ENCODE data around the gene LRRC75A.

The LRRC75A gene

DNA sequence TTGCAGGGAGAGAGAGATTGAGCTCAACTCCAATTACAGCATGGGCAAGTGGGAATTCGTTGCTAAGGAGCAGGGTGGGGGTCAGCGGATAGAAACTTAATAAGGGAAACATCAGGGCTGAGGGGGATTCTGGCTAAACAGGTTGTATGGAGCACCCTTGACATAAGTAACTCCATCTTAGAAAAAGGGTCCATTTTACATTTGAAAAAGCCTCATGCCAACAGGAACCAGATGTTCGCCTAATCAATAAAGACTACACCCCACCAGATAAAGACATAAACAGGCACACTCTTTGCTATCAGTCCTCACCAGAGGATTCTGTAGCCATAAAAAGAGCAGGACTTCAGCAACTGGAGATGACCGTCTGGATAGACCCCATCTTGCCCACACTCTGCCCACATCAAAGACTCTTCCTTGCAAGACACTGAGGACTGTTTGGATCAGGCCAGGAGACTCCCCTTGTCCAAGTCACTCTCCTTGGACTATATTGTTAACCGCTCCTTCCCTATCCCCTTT lies 1.6 kb upstream of the LRRC75A start:
- DNase-seq (ENCODE audit: extremely low read depth, low read depth): no peak
- TF ChIP-seq, protein P1, sequence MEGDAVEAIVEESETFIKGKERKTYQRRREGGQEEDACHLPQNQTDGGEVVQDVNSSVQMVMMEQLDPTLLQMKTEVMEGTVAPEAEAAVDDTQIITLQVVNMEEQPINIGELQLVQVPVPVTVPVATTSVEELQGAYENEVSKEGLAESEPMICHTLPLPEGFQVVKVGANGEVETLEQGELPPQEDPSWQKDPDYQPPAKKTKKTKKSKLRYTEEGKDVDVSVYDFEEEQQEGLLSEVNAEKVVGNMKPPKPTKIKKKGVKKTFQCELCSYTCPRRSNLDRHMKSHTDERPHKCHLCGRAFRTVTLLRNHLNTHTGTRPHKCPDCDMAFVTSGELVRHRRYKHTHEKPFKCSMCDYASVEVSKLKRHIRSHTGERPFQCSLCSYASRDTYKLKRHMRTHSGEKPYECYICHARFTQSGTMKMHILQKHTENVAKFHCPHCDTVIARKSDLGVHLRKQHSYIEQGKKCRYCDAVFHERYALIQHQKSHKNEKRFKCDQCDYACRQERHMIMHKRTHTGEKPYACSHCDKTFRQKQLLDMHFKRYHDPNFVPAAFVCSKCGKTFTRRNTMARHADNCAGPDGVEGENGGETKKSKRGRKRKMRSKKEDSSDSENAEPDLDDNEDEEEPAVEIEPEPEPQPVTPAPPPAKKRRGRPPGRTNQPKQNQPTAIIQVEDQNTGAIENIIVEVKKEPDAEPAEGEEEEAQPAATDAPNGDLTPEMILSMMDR (IDR thresholded peaks at IDR 0.05; ENCODE audit: low read depth, low read length): no peak

DNA sequence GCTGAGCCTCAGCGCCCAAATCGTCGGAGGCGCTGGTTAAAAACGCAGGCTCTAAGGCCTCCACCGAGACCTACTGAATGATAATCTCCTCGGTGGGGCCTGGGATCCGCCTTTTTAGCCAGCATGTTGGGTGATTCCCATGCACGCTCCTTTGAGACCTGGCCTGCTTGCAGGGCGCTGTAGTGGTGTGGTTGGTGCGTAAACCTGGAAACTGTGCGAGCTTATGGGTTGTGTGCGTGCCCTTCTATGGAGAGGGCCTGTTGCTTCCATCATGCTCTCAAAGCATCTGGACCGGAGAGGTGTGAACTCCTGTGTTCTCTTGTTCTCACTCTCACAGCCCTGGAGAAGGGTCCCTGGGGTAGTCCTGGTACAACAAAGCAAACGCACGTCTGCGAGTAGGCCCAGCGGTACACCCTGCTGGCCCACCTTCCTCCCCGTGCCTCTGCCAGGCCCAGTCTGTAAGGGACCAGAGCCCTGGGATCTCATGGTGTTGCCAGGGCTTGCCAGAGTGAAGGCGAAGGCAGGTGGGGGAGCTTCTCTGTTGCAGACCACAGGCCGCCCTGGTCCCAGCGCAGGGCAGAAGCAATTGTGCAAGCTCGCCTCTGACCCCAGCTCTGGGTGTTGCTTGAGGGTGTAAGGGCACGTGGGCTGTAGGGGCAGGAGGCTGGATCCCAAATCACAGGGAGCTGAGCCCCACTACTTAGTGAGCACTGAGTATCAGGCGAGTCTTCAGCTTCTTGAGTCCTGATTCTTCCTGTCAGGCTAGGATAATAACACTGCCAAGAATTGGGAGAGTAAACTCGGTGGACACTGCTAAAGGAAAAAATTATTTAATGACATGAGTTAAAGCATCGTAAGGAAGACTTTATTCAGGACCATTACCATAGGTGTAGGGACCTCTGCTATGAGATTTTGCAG lies 879 bp upstream of the LRRC75A start:
- TF ChIP-seq, protein P1 (IDR thresholded peaks at IDR 0.05; ENCODE audit: low read depth, low read length): no peak
- DNase-seq (ENCODE audit: extremely low read depth, low read depth): no peak

- TF ChIP-seq, protein P1 (IDR thresholded peaks at IDR 0.05; ENCODE audit: low read depth, low read length): no peak
- no peak for DNase-seq (ENCODE audit: extremely low read depth, low read depth)
Measured at GRCh38 chr17:16491131-16491702, 776 bp downstream of the LRRC75A start.

DNA sequence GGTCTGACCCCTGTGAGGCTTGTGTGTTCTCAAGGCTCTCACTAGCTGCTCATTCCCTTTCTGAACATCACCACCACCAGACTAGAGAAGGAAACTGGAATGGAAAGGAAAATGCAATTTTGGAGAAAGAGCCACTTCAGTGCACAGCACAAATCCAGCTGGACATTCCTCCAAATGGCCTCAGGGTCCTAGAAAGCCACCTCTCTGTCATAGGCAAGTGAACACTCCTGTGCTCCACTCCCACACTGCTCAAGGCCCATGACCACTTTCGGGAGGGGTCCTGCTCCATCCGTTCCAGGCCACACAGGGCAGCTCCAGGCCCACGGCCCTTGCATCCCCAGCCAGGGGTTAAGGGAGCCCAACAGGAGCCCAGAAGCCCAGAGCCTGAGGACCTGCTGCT lies 2.6 kb downstream of the LRRC75A start:
- TF ChIP-seq, protein P1 (IDR thresholded peaks at IDR 0.05; ENCODE audit: low read depth, low read length): no peak
- no peak for DNase-seq (ENCODE audit: extremely low read depth, low read depth)

DNA sequence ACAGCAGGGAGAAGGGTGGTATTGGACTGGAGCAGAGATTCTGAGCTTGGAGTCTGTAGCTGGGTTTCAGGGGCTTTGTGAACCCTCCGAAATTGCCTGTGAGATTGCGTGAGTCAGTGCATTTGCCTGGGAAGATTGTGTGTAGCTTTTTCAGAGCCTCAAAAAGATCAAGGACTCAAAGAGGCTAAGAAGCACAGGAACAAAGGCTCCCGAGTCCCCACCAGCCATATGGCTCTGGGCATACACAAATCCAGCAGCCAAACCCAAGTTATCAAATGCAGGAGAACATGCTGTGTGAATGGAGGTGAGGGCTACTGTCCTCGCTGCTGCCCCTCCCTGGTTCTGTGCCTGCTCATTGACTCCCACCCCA lies 3.0 kb downstream of the LRRC75A start:
- TF ChIP-seq, protein P1 (IDR thresholded peaks at IDR 0.05; ENCODE audit: low read depth, low read length): no peak

GRCh38 chr17:16488186-16488967 lies 3.6 kb downstream of the LRRC75A start:
- no peak for DNase-seq (ENCODE audit: extremely low read depth, low read depth)
- TF ChIP-seq, protein P1 (IDR thresholded peaks at IDR 0.05; ENCODE audit: low read depth, low read length): no peak

More for the DNA sequence above, 3.0 kb downstream of the LRRC75A start:
- no peak for DNase-seq (ENCODE audit: extremely low read depth, low read depth)

All from AG09319 (cell line).